Ishikawa (cell line): Measurements from ENCODE around the gene NLGN4X.

ENCODE experiments used
- CEBPB ChIP-seq: IDR thresholded peaks from 2 replicates; pipeline ENCODE4 v1.6.1; 2012
- CREB1 ChIP-seq: IDR thresholded peaks from 2 replicates; pipeline ENCODE4 v1.6.1; 2012; ENCODE audit warnings: low read depth
- EGR1 ChIP-seq: IDR thresholded peaks from 2 replicates; pipeline ENCODE4 v1.6.1; 2012
- EP300 ChIP-seq: IDR thresholded peaks from 2 replicates; pipeline ENCODE4 v1.6.1; 2012; ENCODE audit warnings: borderline replicate concordance
- FOXM1 ChIP-seq: IDR thresholded peaks from 2 replicates; pipeline ENCODE4 v1.6.1; 2012; ENCODE audit warnings: low read depth, borderline replicate concordance
- MAX ChIP-seq: IDR thresholded peaks from 2 replicates; pipeline ENCODE4 v1.6.1; 2012
- NFIC ChIP-seq: IDR thresholded peaks from 2 replicates; pipeline ENCODE4 v1.6.1; 2012
- RAD21 ChIP-seq: IDR thresholded peaks from 2 replicates; pipeline ENCODE4 v1.6.1; 2012; ENCODE audit warnings: low read depth
- REST ChIP-seq: IDR thresholded peaks from 2 replicates; pipeline ENCODE4 v1.6.1; 2012; ENCODE audit warnings: low read depth, mild to moderate bottlenecking
- TAF1 ChIP-seq: IDR thresholded peaks from 2 replicates; pipeline ENCODE4 v1.6.1; 2012; ENCODE audit warnings: low read depth, mild to moderate bottlenecking
- TCF12 ChIP-seq: IDR thresholded peaks from 2 replicates; pipeline ENCODE4 v1.6.1; 2012; ENCODE audit warnings: low read depth
- TEAD4 ChIP-seq: IDR thresholded peaks from 2 replicates; pipeline ENCODE4 v1.6.1; 2012
- USF1 ChIP-seq: IDR thresholded peaks from 2 replicates; pipeline ENCODE4 v1.6.1; 2012
- YY1 ChIP-seq: IDR thresholded peaks from 2 replicates; pipeline ENCODE4 v1.6.1; 2012; ENCODE audit warnings: low read depth
- ZBTB7A ChIP-seq: IDR thresholded peaks from 2 replicates; pipeline ENCODE4 v1.6.1; 2012; ENCODE audit warnings: low read depth

The NLGN4X gene

GRCh38 chrX:6244666-6245065, 16.0 kb upstream of the NLGN4X start:
- TF ChIP-seq ZBTB7A (no peak), CEBPB (no peak), RAD21 (no peak), EP300 (no peak), FOXM1 (no peak), MAX (no peak), TAF1 (no peak), USF1 (no peak), NFIC (no peak), CREB1 (no peak), TCF12 (no peak), TEAD4 (no peak), EGR1 (no peak), YY1 (no peak), REST (no peak)

- TF ChIP-seq NFIC (no peak), YY1 (no peak), FOXM1 (no peak), RAD21 (no peak), CEBPB (no peak), USF1 (no peak), TCF12 (no peak), ZBTB7A (no peak), TEAD4 (no peak), REST (no peak)
Observed at GRCh38 chrX:6238576-6238975, 9.9 kb upstream of the NLGN4X start.

- TF ChIP-seq CREB1 (no peak), EP300 (no peak), NFIC (no peak), CEBPB (no peak), USF1 (no peak), TEAD4 (no peak), RAD21 (no peak), MAX (no peak), REST (no peak), YY1 (no peak), EGR1 (no peak), ZBTB7A (no peak), TAF1 (no peak), TCF12 (no peak), FOXM1 (no peak)
Observed at GRCh38 chrX:6227935-6228334, 732 bp downstream of the NLGN4X start.

GRCh38 chrX:6227453-6227835, 1.2 kb downstream of the NLGN4X start:
- TF ChIP-seq CEBPB (no peak), CREB1 (no peak), YY1 (no peak), USF1 (no peak), REST (no peak), MAX (no peak), ZBTB7A (no peak), FOXM1 (no peak), TCF12 (no peak), TAF1 (no peak), NFIC (no peak), EGR1 (no peak)
